Brain microvascular endothelial cell (primary cell): Measurements from ENCODE around the gene IQCB1.
A peak's percentile ranks its signal among the peaks of the same experiment; 100 is the strongest.

Experiments used
- DNase-seq: peaks from one replicate; pipeline ENCODE4 v3.0.0-alpha.2; 2020
- H3K27ac ChIP-seq: fragments of 250-450 bp; sonication (Bioruptor Pico); 2 replicates; pipeline ENCODE4 v1.5.1; 2020; ENCODE audit warnings: mild to moderate bottlenecking, moderate library complexity
- H3K27me3 ChIP-seq: fragments of 250-450 bp; sonication (Bioruptor Pico); replicated peaks from 2 replicates; pipeline ENCODE4 v1.5.1; 2020; ENCODE audit warnings: mild to moderate bottlenecking
- H3K36me3 ChIP-seq: fragments of 250-450 bp; sonication (Bioruptor Pico); replicated peaks from 2 replicates; pipeline ENCODE4 v1.5.1; 2020; ENCODE audit warnings: mild to moderate bottlenecking
- H3K4me3 ChIP-seq: 2 replicates; pipeline ENCODE4 v1.5.1; 2011; ENCODE audit warnings: low read depth, mild to moderate bottlenecking, control low read depth, low read length, moderate library complexity
- in situ Hi-C: cut with HindIII; loops from 2 replicates; pipeline ENCODE4 v1.10.0; 2017; ENCODE audit warnings: low sequenced_read_pairs, low pct_ligation_motif_present
- TF ChIP-seq, protein P1 (sequence below): IDR thresholded peaks from 2 replicates; pipeline ENCODE4 v1.5.1; 2011; ENCODE audit warnings: low read depth, mild to moderate bottlenecking, moderate library complexity, low read length, control low read depth, inconsistent platforms; ENCODE audit errors: missing control alignments

Gene IQCB1

DNA sequence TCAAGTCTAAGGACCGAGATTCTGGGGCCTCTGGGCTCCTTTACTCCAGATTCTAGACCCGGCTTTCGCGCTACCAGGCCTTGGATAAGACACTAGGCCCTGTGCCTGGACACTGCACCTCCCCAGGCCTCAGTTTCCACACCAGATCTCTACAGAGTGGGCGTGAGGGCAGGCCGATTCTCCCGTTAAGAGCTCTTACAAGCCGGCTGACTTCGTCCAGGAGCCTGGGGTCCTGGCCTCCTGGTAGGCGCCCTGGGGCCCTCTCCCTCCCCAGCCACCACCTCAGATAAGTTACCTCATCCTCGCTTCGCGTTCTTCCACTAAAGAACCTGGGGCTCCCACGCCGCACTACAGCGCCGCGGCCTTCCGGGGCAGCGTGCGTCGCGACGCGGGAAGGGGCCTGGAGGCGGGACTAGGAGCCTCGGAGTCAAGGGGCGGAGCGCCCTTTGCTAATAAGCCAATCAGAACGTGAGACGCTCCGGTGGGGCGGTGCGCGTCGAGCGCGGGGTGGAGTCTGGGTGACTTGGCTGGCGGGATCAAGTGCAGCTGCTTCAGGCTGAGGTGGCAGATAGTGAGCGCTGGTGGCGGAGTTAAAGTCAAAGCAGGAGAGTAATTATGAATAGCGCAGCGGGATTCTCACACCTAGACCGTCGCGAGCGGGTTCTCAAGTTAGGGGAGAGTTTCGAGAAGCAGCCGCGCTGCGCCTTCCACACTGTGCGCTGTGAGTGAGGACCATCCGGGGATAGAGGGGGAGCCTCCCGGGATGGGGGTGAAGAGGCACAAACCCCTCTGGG lies at the start of gene IQCB1, which contains the start of gene EAF2:
Gene IQCB1, minus strand, starts transcription at position 390 of the 794 bp plus-strand sequence. CDS start 6,100 bp downstream, outside the sequence.
Gene EAF2, plus strand, starts transcription at position 539 of the 794 bp plus-strand sequence. Its CDS starts 77 bp downstream, at position 616.
- peak within 1 kb of the TSS; percentile 25 for H3K27ac ChIP-seq
- TF ChIP-seq, protein P1, sequence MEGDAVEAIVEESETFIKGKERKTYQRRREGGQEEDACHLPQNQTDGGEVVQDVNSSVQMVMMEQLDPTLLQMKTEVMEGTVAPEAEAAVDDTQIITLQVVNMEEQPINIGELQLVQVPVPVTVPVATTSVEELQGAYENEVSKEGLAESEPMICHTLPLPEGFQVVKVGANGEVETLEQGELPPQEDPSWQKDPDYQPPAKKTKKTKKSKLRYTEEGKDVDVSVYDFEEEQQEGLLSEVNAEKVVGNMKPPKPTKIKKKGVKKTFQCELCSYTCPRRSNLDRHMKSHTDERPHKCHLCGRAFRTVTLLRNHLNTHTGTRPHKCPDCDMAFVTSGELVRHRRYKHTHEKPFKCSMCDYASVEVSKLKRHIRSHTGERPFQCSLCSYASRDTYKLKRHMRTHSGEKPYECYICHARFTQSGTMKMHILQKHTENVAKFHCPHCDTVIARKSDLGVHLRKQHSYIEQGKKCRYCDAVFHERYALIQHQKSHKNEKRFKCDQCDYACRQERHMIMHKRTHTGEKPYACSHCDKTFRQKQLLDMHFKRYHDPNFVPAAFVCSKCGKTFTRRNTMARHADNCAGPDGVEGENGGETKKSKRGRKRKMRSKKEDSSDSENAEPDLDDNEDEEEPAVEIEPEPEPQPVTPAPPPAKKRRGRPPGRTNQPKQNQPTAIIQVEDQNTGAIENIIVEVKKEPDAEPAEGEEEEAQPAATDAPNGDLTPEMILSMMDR = no peak
- peak; percentile 91 for DNase-seq

GRCh38 chr3:121883507-121883906 lies 48.6 kb upstream of the IQCB1 start:
- in situ Hi-C loops = no loop called here
- Histone ChIP-seq H3K36me3 (no peaks in the 10 kb centered on the region), H3K27ac (no peak overlapping the region), H3K27me3 (no peaks in the 10 kb centered on the region), H3K4me3 (no peak overlapping the region)
- DNase-seq = peak; percentile 5
- TF ChIP-seq, protein P1 = peak; percentile 52

More for the DNA sequence above, at the start of gene IQCB1, which contains the start of gene EAF2:
- Histone ChIP-seq H3K27me3 (no peaks in the 10 kb centered on the region), H3K4me3 (peak within 1 kb of the TSS; percentile 83), H3K36me3 (no peaks in the 10 kb centered on the region)
- in situ Hi-C loops = no loop called here

- DNase-seq = no peak
- in situ Hi-C loops = no loop called here
- no peaks in the 10 kb centered on the region for H3K36me3 ChIP-seq
Observed at GRCh38 chr3:121878411-121878810, 43.6 kb upstream of the IQCB1 start.

GRCh38 chr3:121871430-121871829 lies 36.6 kb upstream of the IQCB1 start:
- Histone ChIP-seq H3K27me3 (no peaks in the 10 kb centered on the region), H3K4me3 (no peak overlapping the region), H3K27ac (no peak overlapping the region), H3K36me3 (no peaks in the 10 kb centered on the region)
- in situ Hi-C loops = no loop called here
- DNase-seq = no peak
- TF ChIP-seq, protein P1 = no peak

More at GRCh38 chr3:121878411-121878810, 43.6 kb upstream of the IQCB1 start:
- TF ChIP-seq, protein P1 = no peak
- Histone ChIP-seq H3K27ac (no peak overlapping the region), H3K27me3 (no peaks in the 10 kb centered on the region), H3K4me3 (no peak overlapping the region)

- in situ Hi-C loops = no loop called here
- no peak overlapping the region for H3K27ac ChIP-seq
- H3K27me3 ChIP-seq = no peaks in the 10 kb centered on the region
- H3K36me3 ChIP-seq = no peaks in the 10 kb centered on the region
- TF ChIP-seq, protein P1 = no peak
- DNase-seq = no peak
- H3K4me3 ChIP-seq = no peak overlapping the region
Observed at GRCh38 chr3:121870717-121871116, 35.9 kb upstream of the IQCB1 start.
